HepG2 (cell line): ENCODE measurements around the gene CDC42EP1. TPM values are rescaled to one million over a fixed set of nuclear protein-coding genes. Genes with fewer than 3 reads are reported as not detected.

Source experiments
- BCLAF1 ChIP-seq: fragments of 450-650 bp; IDR thresholded peaks from 2 replicates; pipeline ENCODE4 v1.6.1; 2017; ENCODE audit warnings: mild to moderate bottlenecking
- DMAP1 ChIP-seq: IDR thresholded peaks from 2 replicates; pipeline ENCODE4 v1.6.1; 2016
- DR1 ChIP-seq: sonication (generic); formaldehyde crosslinking; IDR thresholded peaks from 2 replicates; pipeline ENCODE4 v1.8.0; 2021; ENCODE audit warnings: mild to moderate bottlenecking, missing genetic modification reagents, inconsistent platforms
- HIVEP1 ChIP-seq: sonication (generic); formaldehyde crosslinking; IDR thresholded peaks from 2 replicates; pipeline ENCODE4 v1.4.0; 2020; ENCODE audit warnings: mild to moderate bottlenecking, missing genetic modification reagents
- KDM3A ChIP-seq: IDR thresholded peaks from 2 replicates; pipeline ENCODE4 v1.6.1; 2018; ENCODE audit warnings: low read depth, missing compliant biosample characterization
- NBN ChIP-seq: fragments of 450-650 bp; conservative IDR thresholded peaks from 2 replicates; pipeline ENCODE4 v1.6.1; 2017
- NCOR1 ChIP-seq: fragments of 200-600 bp; sonication (generic); IDR thresholded peaks from 2 replicates; pipeline ENCODE4 v1.7.0; 2017; ENCODE audit warnings: antibody characterized with exemption, low read length, borderline replicate concordance
- SRSF4 ChIP-seq: fragments of 200-400 bp; formaldehyde crosslinking; IDR thresholded peaks from one replicate; pipeline ENCODE4 v1.6.1; 2018; ENCODE audit warnings: mild to moderate bottlenecking, low read depth, low read length, moderate library complexity; ENCODE audit not compliant: poor library complexity, severe bottlenecking
- TFE3 ChIP-seq: IDR thresholded peaks from 2 replicates; pipeline ENCODE4 v1.6.1; 2016
- UBTF ChIP-seq: sonication (generic); formaldehyde crosslinking; IDR thresholded peaks from 2 replicates; pipeline ENCODE4 v1.4.0; 2020; ENCODE audit warnings: mild to moderate bottlenecking, missing genetic modification reagents
- USF2 ChIP-seq, 2 experiments: sonication (generic) in 1 of 2; formaldehyde crosslinking in 1 of 2; IDR thresholded peaks; 2 replicates each; pipeline versions ENCODE4 v1.5.1 to v1.6.1; 2011 to 2020; ENCODE audit warnings: borderline replicate concordance in 1 of 2, low read depth in 1 of 2, low read length in 1 of 2, mild to moderate bottlenecking in 1 of 2, missing genetic modification reagents in 1 of 2, moderate library complexity in 1 of 2
- ZIK1 ChIP-seq: sonication (generic); formaldehyde crosslinking; IDR thresholded peaks from 2 replicates; pipeline ENCODE4 v1.5.0; 2020; ENCODE audit warnings: mild to moderate bottlenecking, low read depth, missing genetic modification reagents, borderline replicate concordance
- ZNF143 ChIP-seq: sonication (generic); formaldehyde crosslinking; IDR thresholded peaks from 2 replicates; pipeline ENCODE4 v1.4.0; 2020; ENCODE audit warnings: missing genetic modification reagents
- ZNF18 ChIP-seq: sonication (generic); formaldehyde crosslinking; IDR thresholded peaks from 2 replicates; pipeline ENCODE4 v1.8.0; 2022; ENCODE audit warnings: mild to moderate bottlenecking, missing genetic modification reagents; ENCODE audit not compliant: insufficient replicate concordance
- ZNF597 ChIP-seq: sonication (generic); formaldehyde crosslinking; IDR thresholded peaks from 2 replicates; pipeline ENCODE4 v1.5.0; 2020; ENCODE audit warnings: missing genetic modification reagents
- ZZZ3 ChIP-seq: sonication (generic); formaldehyde crosslinking; IDR thresholded peaks from 2 replicates; pipeline ENCODE4 v1.4.0; 2020; ENCODE audit warnings: missing genetic modification reagents, mild to moderate bottlenecking, borderline replicate concordance
- polyA plus RNA-seq, 8 experiments: library from polyadenylated mRNA; depleted of rRNA in 3 of 8; stranded (reverse) in 7 of 8; unstranded in 1 of 8; fragments of >200 nt; fragmentation: Illumina TruSeq in 4 of 8; extraction: Trizol in 4 of 8; gene quantifications; 2 replicates each; pipeline versions ENCODE4 v1.2.1 to v1.2.3, GENCODE V29; 2011 to 2016; ENCODE audit warnings: low read depth in 4 of 8, missing spikeins in 1 of 8, mixed read lengths in 1 of 8; ENCODE audit not compliant: insufficient read depth in 1 of 8
- total RNA-seq, 5 experiments: library from RNA; depleted of rRNA; stranded (reverse); fragments of >200 nt; fragmentation: Illumina TruSeq; extraction: Trizol; gene quantifications; 2 replicates each; pipeline ENCODE4 v1.2.3, GENCODE V29; 2016; ENCODE audit warnings: low read depth in 1 of 5

CDC42EP1 gene
- total and polyA plus RNA-seq, 2 of the 13 experiments (the other 11 are each of a cell fraction or from before 2014, with no cell fraction given), result 17.1 to 29.5 TPM

GRCh38 chr22:37545703-37546436 lies 14.4 kb upstream of the CDC42EP1 start (continued):
- peak; percentile 94 for TF ChIP-seq UBTF (CRISPR knock-in tag)
- no peak for TF ChIP-seq ZNF597 (CRISPR knock-in tag)
- TF ChIP-seq ZNF143, result peak; percentile 18; the same call in 1 of the 2 replicates
- peak; percentile 90; the same call in 1 of the 2 replicates for TF ChIP-seq ZIK1 (CRISPR knock-in tag)
- TF ChIP-seq USF2 (IDR thresholded peaks at IDR 0.05; ENCODE audit: low read depth, low read length), result no peak
- TF ChIP-seq USF2 (CRISPR knock-in tag; IDR thresholded peaks at IDR 0.05; ENCODE audit: borderline replicate concordance), result no peak; the same call in 1 of the 2 replicates
- TF ChIP-seq DR1, result no peak
- TF ChIP-seq KDM3A (CRISPR knock-in tag), result peak; percentile 99
- no peak for TF ChIP-seq ZZZ3
- TF ChIP-seq TFE3 (CRISPR knock-in tag), result no peak
- 0 out of 2 replicates have a peak, but pooled peaks have one; percentile 78 for TF ChIP-seq DMAP1 (CRISPR knock-in tag)
- TF ChIP-seq NCOR1, result peak; percentile 95
- peak; percentile 96 for TF ChIP-seq ZNF18 (CRISPR knock-in tag)
- TF ChIP-seq NBN, result no peak
- no peak for TF ChIP-seq SRSF4
- TF ChIP-seq HIVEP1 (CRISPR knock-in tag), result peak; percentile 99
- TF ChIP-seq BCLAF1, result no peak
